Thyroid gland (tissue), 4 donors: ENCODE measurements around the gene TECPR2. TPM values are rescaled to one million over a fixed set of nuclear protein-coding genes. Genes with fewer than 3 reads are reported as not detected.

ENCODE experiments used
- DNase-seq, 2 donors: peaks; one replicate each; pipeline ENCODE4 v3.0.0-alpha.2; 2019
- H3K27ac ChIP-seq, 3 donors: fragments of 200-600 bp; sonication (generic); 1 replicate in 2 of 3; 2 replicates in 1 of 3; pipeline ENCODE4 v1.5.1; 2016 to 2019; ENCODE audit warnings: mild to moderate bottlenecking in 1 of 3, moderate library complexity in 1 of 3
- H3K27me3 ChIP-seq: fragments of 200-600 bp; sonication (generic); one replicate; pipeline ENCODE4 v1.5.1; 2019
- H3K36me3 ChIP-seq, 2 donors: fragments of 200-600 bp; sonication (generic); one replicate each; pipeline ENCODE4 v1.5.1; 2016 to 2019
- H3K4me1 ChIP-seq, 2 donors: fragments of 200-600 bp; sonication (generic); one replicate each; pipeline ENCODE4 v1.5.1; 2017 to 2019
- H3K4me3 ChIP-seq, 3 donors: fragments of 200-600 bp; sonication (generic); replicated peaks in 1 of 3; 1 replicate in 2 of 3; 2 replicates in 1 of 3; pipeline ENCODE4 v1.5.1; 2016; ENCODE audit warnings: mild to moderate bottlenecking in 1 of 3
- H3K9me3 ChIP-seq: fragments of 200-600 bp; sonication (generic); one replicate; pipeline ENCODE4 v1.5.1; 2017
- POLR2A ChIP-seq, 2 donors: fragments of 450-650 bp; IDR thresholded peaks; one replicate each; pipeline ENCODE4 v1.6.1; 2017; ENCODE audit warnings: antibody characterized with exemption in 2 of 2, mild to moderate bottlenecking in 2 of 2, moderate library complexity in 1 of 2
- WGBS, 2 donors: methylation state at CpG; one replicate each; pipeline ENCODE4 v1.1.5; 2017; 5-methylcytosine and 5-hydroxymethylcytosine counted together
- intact Hi-C: fragments of 100-400 bp; cut with DNase I; formaldehyde crosslinking; loops from one replicate; pipeline ENCODE4 v1.15.1; 2023
- total RNA-seq, 4 donors: library from RNA; depleted of rRNA; stranded (reverse); fragments of >200 nt; gene quantifications; one replicate each; pipeline ENCODE4 v1.2.3, GENCODE V29; 2016
- TF ChIP-seq, protein P1 (sequence below), 6 experiments: fragments of 200-600 bp in 3 of 6; fragments of 450-650 bp in 3 of 6; sonication (generic) in 3 of 6; IDR thresholded peaks; one replicate each; pipeline ENCODE4 v1.5.1; 2016 to 2019; ENCODE audit warnings: antibody characterized with exemption in 6 of 6, mild to moderate bottlenecking in 2 of 6, inconsistent platforms in 1 of 6, moderate library complexity in 1 of 6

Gene TECPR2
- total RNA-seq, 4 donors from 2014 or later: 11.8 to 23.8 (median 19.0) TPM

DNA sequence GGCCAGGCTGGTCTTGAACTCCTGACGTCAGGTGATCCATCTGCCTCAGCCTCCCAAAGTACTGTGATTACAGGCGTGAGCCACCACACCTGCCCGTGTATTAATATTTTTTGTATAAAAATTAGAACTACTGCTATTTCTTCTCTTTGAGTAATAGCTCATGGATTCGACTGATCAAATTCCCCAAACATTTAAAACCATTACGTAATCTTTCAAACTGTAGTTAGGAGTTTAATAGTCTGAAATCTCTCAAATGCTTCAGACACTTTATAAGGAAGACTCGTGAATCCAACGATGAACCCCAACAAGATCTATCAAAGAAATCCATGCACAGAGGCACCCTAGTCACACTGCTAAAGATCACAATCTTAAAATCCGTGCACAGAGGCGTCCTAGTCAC lies 16.1 kb downstream of the TECPR2 start:
- H3K4me1 ChIP-seq: peaks cover 0 to 5% of the 10 kb centered on the region in 2 donors
- H3K27me3 ChIP-seq: no peaks in the 10 kb centered on the region
- DNase-seq: no peak
- no peak overlapping the region for H3K27ac ChIP-seq
- peaks cover 0 to 5% of the 10 kb centered on the region in 2 donors for H3K36me3 ChIP-seq
- 94 to 96% methylated on average over 9 of the region's 9 CpGs for WGBS, 2 donors
- no peaks in the 10 kb centered on the region for H3K9me3 ChIP-seq
- intact Hi-C loops: no loop called here
- no peak for TF ChIP-seq POLR2A (IDR thresholded peaks at IDR 0.05)
- TF ChIP-seq, protein P1, sequence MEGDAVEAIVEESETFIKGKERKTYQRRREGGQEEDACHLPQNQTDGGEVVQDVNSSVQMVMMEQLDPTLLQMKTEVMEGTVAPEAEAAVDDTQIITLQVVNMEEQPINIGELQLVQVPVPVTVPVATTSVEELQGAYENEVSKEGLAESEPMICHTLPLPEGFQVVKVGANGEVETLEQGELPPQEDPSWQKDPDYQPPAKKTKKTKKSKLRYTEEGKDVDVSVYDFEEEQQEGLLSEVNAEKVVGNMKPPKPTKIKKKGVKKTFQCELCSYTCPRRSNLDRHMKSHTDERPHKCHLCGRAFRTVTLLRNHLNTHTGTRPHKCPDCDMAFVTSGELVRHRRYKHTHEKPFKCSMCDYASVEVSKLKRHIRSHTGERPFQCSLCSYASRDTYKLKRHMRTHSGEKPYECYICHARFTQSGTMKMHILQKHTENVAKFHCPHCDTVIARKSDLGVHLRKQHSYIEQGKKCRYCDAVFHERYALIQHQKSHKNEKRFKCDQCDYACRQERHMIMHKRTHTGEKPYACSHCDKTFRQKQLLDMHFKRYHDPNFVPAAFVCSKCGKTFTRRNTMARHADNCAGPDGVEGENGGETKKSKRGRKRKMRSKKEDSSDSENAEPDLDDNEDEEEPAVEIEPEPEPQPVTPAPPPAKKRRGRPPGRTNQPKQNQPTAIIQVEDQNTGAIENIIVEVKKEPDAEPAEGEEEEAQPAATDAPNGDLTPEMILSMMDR (IDR thresholded peaks at IDR 0.05): no peak
- no peak overlapping the region for H3K4me3 ChIP-seq

DNA sequence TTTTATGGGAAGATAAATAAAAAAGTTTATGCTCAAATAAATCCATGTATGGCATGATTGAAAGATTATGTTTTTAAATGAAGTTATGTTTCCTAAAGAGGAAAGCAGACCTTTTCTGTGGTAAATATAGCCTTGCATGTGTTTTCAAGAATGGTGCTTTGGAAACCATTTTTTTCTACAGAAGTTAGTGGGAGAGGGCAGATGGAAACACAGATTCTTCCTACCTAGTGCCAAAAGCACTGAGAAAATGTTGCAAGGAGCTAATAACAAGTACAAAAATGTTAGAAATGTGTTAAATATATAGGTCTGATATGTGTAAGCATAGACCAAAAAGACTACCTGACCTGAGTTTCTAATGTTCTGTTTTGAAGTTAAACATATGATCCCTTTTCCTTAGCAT lies 24.3 kb downstream of the TECPR2 start:
- no peak for DNase-seq
- Histone ChIP-seq H3K27me3 (no peaks in the 10 kb centered on the region), H3K36me3 (no peaks in the 10 kb centered on the region), H3K27ac (no peak overlapping the region), H3K9me3 (no peaks in the 10 kb centered on the region), H3K4me3 (no peak overlapping the region), H3K4me1 (no peaks in the 10 kb centered on the region)
- TF ChIP-seq, protein P1 (IDR thresholded peaks at IDR 0.05): no peak
- no peak for TF ChIP-seq POLR2A (IDR thresholded peaks at IDR 0.05)
- intact Hi-C loops: no loop called here

DNA sequence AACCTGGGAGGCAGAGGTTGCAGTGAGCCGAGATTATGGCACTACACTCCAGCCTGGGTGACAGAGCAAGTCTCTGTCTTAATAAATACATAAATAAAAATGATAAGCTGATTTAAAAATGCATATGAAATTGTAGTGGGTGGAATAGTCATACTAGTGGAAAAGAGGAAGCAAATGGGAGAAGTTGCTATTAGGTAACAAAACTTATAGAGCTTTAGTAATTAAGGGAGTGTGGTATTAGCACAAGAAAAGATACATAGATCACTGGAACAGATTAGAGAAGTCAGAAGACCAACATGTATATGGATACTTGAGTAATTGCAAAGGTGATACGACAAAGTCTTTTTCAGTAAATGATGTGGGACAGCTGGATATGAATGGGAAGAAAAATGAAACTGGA lies 26.5 kb downstream of the TECPR2 start:
- DNase-seq: no peak
- H3K9me3 ChIP-seq: no peaks in the 10 kb centered on the region
- H3K4me3 ChIP-seq: no peak overlapping the region
- 94 to 95% methylated on average over 2 of the region's 2 CpGs for WGBS, 2 donors
- no peaks in the 10 kb centered on the region for H3K36me3 ChIP-seq
- no peaks in the 10 kb centered on the region for H3K4me1 ChIP-seq
- intact Hi-C loops: no loop called here
- no peaks in the 10 kb centered on the region for H3K27me3 ChIP-seq
- TF ChIP-seq, protein P1 (IDR thresholded peaks at IDR 0.05): no peak
- TF ChIP-seq POLR2A (IDR thresholded peaks at IDR 0.05): no peak
- no peak overlapping the region for H3K27ac ChIP-seq

DNA sequence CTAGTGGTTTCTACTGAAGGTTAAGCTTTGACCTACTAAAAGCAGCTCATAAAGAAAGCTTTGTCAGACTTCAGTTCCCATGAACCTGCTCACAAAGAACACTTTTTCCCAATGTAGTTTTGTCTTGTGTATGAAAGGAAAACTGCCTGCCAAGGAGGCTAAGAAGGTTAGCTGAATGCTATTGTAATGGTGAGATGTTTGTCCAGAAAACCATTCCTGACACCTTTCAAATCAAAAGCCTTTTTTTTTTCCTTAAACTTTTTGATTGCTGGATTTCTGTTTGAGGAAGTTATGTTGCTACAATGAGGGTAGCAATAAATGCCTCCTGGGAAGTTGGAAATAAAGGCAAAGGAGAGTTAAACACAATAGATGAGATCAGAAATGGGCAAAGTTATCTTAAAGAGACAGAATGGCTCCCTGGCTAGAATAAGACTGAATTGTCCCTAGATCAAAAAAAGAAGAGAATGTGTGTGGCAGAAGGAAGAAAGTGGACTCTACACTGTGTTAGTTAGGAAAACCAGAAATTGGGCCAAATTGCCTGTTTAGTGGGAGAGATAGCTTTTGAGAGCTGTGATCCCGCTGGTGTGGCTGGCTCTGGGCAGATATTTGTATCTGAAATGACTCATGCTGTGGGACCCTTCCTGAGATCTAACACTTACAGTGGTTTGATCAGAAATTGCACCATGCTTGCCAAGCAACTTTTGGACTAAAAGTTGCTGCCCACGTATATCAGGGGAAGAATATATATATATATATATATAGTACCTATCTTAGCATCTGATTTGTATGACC lies 27.5 kb downstream of the TECPR2 start:
- no peak for TF ChIP-seq POLR2A (IDR thresholded peaks at IDR 0.05)
- TF ChIP-seq, protein P1 (IDR thresholded peaks at IDR 0.05): no peak
- Histone ChIP-seq H3K36me3 (no peaks in the 10 kb centered on the region), H3K4me3 (no peak overlapping the region), H3K27ac (peak overlapping the region in 1 of 3 donors; percentile 4), H3K27me3 (no peaks in the 10 kb centered on the region), H3K9me3 (no peaks in the 10 kb centered on the region), H3K4me1 (no peaks in the 10 kb centered on the region)
- WGBS, 2 donors: 72 to 79% methylated on average over 2 of the region's 2 CpGs
- intact Hi-C loops: no loop called here
- DNase-seq: no peak

DNA sequence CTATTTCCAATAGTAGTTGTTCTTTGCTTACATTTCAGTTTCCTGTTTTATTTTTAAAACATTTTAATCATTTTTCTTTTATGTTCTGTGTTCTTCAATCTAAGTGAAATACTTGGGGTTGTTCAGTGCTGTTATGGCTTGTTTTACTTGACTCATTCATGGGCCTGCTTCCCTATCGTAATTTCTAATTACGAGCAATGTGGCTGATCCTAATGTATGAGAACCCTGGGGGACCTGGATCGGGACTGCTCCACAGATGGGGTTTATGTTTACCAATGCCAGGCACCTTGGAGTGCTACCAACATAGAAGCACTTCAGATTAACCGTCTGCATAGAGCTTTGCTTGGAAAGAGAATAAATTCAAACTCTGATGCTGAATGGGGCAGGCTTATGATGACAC lies 29.8 kb downstream of the TECPR2 start:
- H3K4me3 ChIP-seq: no peak overlapping the region
- DNase-seq: no peak
- H3K9me3 ChIP-seq: no peaks in the 10 kb centered on the region
- WGBS, 2 donors: 67 to 74% methylated on average over 4 of the region's 4 CpGs
- no peak overlapping the region for H3K27ac ChIP-seq
- no peak for TF ChIP-seq POLR2A (IDR thresholded peaks at IDR 0.05)
- TF ChIP-seq, protein P1 (IDR thresholded peaks at IDR 0.05): no peak
- no peaks in the 10 kb centered on the region for H3K27me3 ChIP-seq
- H3K36me3 ChIP-seq: no peaks in the 10 kb centered on the region
- no peaks in the 10 kb centered on the region for H3K4me1 ChIP-seq
- intact Hi-C loops: no loop called here
